ENCODE measurements around the gene CDC6. TPM values are rescaled to one million over a fixed set of nuclear protein-coding genes. Genes with fewer than 3 reads are reported as not detected.
A peak's percentile ranks its signal among the peaks of the same experiment; 100 is the strongest.

Gene CDC6
- total and polyA plus RNA-seq, 2 donors (not counting 3 experiments of a cell fraction or from before 2014, with no cell fraction given), result 15.5 to 55.2 TPM

- no peak overlapping the region for H2AFZ ChIP-seq (ENCODE audit: low read depth, low read length)
- no peaks in the 10 kb centered on the region for H3K36me3 ChIP-seq (ENCODE audit: control insufficient read depth in 2 of 2, extremely low read depth in 1 of 2, insufficient read depth in 2 of 2, low read length in 2 of 2)
- intact Hi-C loops (cut with micrococcal nuclease), result no loop called here
- peak overlapping the region; percentile 88 for H3K4me2 ChIP-seq (ENCODE audit: insufficient read depth, low read length)
- POLR2A ChIA-PET, result interaction anchor here (0.6 to 1.5 kb wide), 5 partner anchors 9 to 1372 kb away, joined by 3 to 6 read pairs (median 4); no protein-coding TSS in a partner anchor
- H3K9me1 ChIP-seq (replicated peaks; ENCODE audit: control insufficient read depth, extremely low read depth, insufficient read depth, low read length), result no peaks in the 10 kb centered on the region
- H3K27ac ChIP-seq (ENCODE audit: insufficient read depth, low read depth, low read length), result peak overlapping the region; percentile 82
- FAIRE-seq (no peak), DNase-seq (ENCODE audit: low read depth, low spot score) (peak; percentile 54)
- TSS peak; percentile 12 for BruUV-seq (replicated peaks)
- H3K79me2 ChIP-seq (ENCODE audit: control insufficient read depth, insufficient read depth, low read length), result peaks cover 36% of the 10 kb centered on the region
- TF ChIP-seq MYC (IDR thresholded peaks at IDR 0.05; ENCODE audit: low read depth, low read length) (peak; percentile 4), MAX (IDR thresholded peaks at IDR 0.05; ENCODE audit: insufficient read depth, insufficient read length) (peak; percentile 7), FOS (IDR thresholded peaks at IDR 0.05; ENCODE audit: borderline replicate concordance, insufficient read depth, low read length) (no peak), POLR2AphosphoS5 (IDR thresholded peaks at IDR 0.05; ENCODE audit: insufficient read depth, low read depth, low read length) (peak; percentile 70)
- no peak overlapping the region for H3K4me3 ChIP-seq (replicated peaks in 1 of 3; ENCODE audit: insufficient read depth in 1 of 3, low read depth in 1 of 3, low read length in 3 of 3)
- H3K4me1 ChIP-seq (ENCODE audit: control insufficient read depth, extremely low read depth, insufficient read depth, low read length), result peaks cover 72% of the 10 kb centered on the region
- no peaks in the 10 kb centered on the region for H3K9me3 ChIP-seq (replicated peaks; ENCODE audit: control insufficient read depth, insufficient read depth, low read length)
- CTCF ChIA-PET, result interaction anchor here (0.6 to 6.9 kb wide), 13 partner anchors 7 to 217 kb away, joined by 3 to 109 read pairs (median 5); partner anchors contain the start of gene RARA
- dilution Hi-C loops (cut with MboI; ENCODE audit: extremely low pct_ligation_motif_present, low sequenced_read_pairs), result no loop called here
- H3K9ac ChIP-seq (replicated peaks; ENCODE audit: extremely low read depth, insufficient read depth, low read length), result peak overlapping the region; percentile 73
- no peaks in the 10 kb centered on the region for H3K27me3 ChIP-seq (ENCODE audit: control insufficient read depth in 2 of 2, insufficient read depth in 2 of 2, low read length in 2 of 2)
- H4K20me1 ChIP-seq (replicated peaks; ENCODE audit: control insufficient read depth, extremely low read depth, insufficient read depth, low read length), result no peaks in the 10 kb centered on the region
Measured at GRCh38 chr17:40316571-40317344, 29.1 kb downstream of the CDC6 start.

DNA sequence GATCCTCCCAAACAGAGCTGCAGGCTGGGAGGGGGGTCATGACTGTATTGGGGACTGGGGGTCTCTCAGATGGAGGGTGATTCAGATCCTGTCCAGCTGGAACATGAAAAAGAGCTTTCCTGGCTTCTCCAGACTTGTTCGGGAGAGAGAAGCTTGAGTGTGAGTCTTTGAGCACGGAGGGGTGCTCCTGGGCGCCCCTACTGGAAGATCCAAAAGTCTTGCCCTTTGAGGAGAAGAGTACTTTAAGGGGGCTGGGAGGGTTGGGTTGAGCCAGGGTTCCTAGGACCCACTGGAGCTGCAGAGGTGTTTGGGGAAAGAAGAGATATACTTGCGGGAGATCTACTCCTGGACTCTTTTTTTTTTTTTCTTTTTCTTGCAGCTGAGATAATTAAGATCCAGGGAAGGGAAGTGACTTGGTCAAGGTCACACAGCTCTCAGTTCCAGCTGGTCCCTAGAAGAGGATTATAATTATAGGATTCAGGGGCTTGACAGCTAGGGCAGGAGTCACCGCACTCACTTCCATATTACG is 29.7 kb downstream of the CDC6 start:
- TF ChIP-seq, protein P1, sequence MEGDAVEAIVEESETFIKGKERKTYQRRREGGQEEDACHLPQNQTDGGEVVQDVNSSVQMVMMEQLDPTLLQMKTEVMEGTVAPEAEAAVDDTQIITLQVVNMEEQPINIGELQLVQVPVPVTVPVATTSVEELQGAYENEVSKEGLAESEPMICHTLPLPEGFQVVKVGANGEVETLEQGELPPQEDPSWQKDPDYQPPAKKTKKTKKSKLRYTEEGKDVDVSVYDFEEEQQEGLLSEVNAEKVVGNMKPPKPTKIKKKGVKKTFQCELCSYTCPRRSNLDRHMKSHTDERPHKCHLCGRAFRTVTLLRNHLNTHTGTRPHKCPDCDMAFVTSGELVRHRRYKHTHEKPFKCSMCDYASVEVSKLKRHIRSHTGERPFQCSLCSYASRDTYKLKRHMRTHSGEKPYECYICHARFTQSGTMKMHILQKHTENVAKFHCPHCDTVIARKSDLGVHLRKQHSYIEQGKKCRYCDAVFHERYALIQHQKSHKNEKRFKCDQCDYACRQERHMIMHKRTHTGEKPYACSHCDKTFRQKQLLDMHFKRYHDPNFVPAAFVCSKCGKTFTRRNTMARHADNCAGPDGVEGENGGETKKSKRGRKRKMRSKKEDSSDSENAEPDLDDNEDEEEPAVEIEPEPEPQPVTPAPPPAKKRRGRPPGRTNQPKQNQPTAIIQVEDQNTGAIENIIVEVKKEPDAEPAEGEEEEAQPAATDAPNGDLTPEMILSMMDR (IDR thresholded peaks at IDR 0.05; ENCODE audit: extremely low read depth in 1 of 2, insufficient read depth in 1 of 2, low read depth in 1 of 2, low read length in 2 of 2), result peak; percentile 47 to 70
- TF ChIP-seq MYC (IDR thresholded peaks at IDR 0.05; ENCODE audit: low read depth, low read length), result no peak
- TF ChIP-seq MAX (IDR thresholded peaks at IDR 0.05; ENCODE audit: insufficient read depth, insufficient read length), result no peak
- TF ChIP-seq GATA2 (IDR thresholded peaks at IDR 0.05; ENCODE audit: insufficient read depth, insufficient read length, low read depth, low read length), result no peak
- peak; percentile 13 for TF ChIP-seq FOS (IDR thresholded peaks at IDR 0.05; ENCODE audit: borderline replicate concordance, insufficient read depth, low read length)
- H3K4me1 ChIP-seq (ENCODE audit: control insufficient read depth, extremely low read depth, insufficient read depth, low read length), result peaks cover 72% of the 10 kb centered on the region
- peak overlapping the region; percentile 73 for H3K9ac ChIP-seq (replicated peaks; ENCODE audit: extremely low read depth, insufficient read depth, low read length)
- ChIA-PET POLR2A (interaction anchor here (0.6 to 1.5 kb wide), 5 partner anchors 8 to 1371 kb away, joined by 3 to 6 read pairs (median 4); no protein-coding TSS in a partner anchor), CTCF (interaction anchor here (0.6 to 6.9 kb wide), 13 partner anchors 8 to 216 kb away, joined by 3 to 109 read pairs (median 5); partner anchors contain the start of gene RARA)
- dilution Hi-C loops (cut with MboI; ENCODE audit: extremely low pct_ligation_motif_present, low sequenced_read_pairs), result no loop called here
- peaks cover 43% of the 10 kb centered on the region for H3K79me2 ChIP-seq (ENCODE audit: control insufficient read depth, insufficient read depth, low read length)
- intact Hi-C loops (cut with micrococcal nuclease), result no loop called here
- H3K9me3 ChIP-seq (replicated peaks; ENCODE audit: control insufficient read depth, insufficient read depth, low read length), result no peaks in the 10 kb centered on the region
- H3K4me3 ChIP-seq (replicated peaks in 1 of 3; ENCODE audit: insufficient read depth in 1 of 3, low read depth in 1 of 3, low read length in 3 of 3), result peak overlapping the region in 2 of 3 experiments; percentile 55 to 63
- H3K36me3 ChIP-seq (ENCODE audit: control insufficient read depth in 2 of 2, extremely low read depth in 1 of 2, insufficient read depth in 2 of 2, low read length in 2 of 2), result no peaks in the 10 kb centered on the region
- H3K27me3 ChIP-seq (ENCODE audit: control insufficient read depth in 2 of 2, insufficient read depth in 2 of 2, low read length in 2 of 2), result no peaks in the 10 kb centered on the region
- DNase-seq (ENCODE audit: low read depth, low spot score), result peak; percentile 76
- no peak for FAIRE-seq
- no peaks in the 10 kb centered on the region for H3K9me1 ChIP-seq (replicated peaks; ENCODE audit: control insufficient read depth, extremely low read depth, insufficient read depth, low read length)
- no peak overlapping the region for H2AFZ ChIP-seq (ENCODE audit: low read depth, low read length)
- peak overlapping the region; percentile 88 for H3K4me2 ChIP-seq (ENCODE audit: insufficient read depth, low read length)
- H3K27ac ChIP-seq (ENCODE audit: insufficient read depth, low read depth, low read length), result peak overlapping the region; percentile 82
- H4K20me1 ChIP-seq (replicated peaks; ENCODE audit: control insufficient read depth, extremely low read depth, insufficient read depth, low read length), result no peaks in the 10 kb centered on the region
- BruUV-seq (replicated peaks), result TSS peak; percentile 71

Measured in endothelial cell of umbilical vein (primary cell).